Measurements from ENCODE around the gene PTS. TPM values are rescaled to one million over a fixed set of nuclear protein-coding genes. Genes with fewer than 3 reads are reported as not detected.

PTS gene
- total and polyA plus RNA-seq, 9 of the 15 experiments (the other 6 are each of a cell fraction or from before 2014, with no cell fraction given), result 27.1 to 72.7 (median 41.1) TPM

- no peak for TF ChIP-seq CTCF (IDR thresholded peaks at IDR 0.05 in 2 of 3, conservative IDR thresholded peaks at IDR 0.05 in 1 of 3; ENCODE audit: insufficient read depth in 2 of 3, low read depth in 1 of 3, low read length in 3 of 3)
These were observed 521 bp upstream of the PTS start (continued) for GRCh38 chr11:112225753-112226061.

- peak overlapping the region; percentile 88 to 94 for H3K9ac ChIP-seq (ENCODE audit: insufficient read depth in 1 of 2, low read depth in 2 of 2, low read length in 2 of 2)
- peaks cover 34% of the 10 kb centered on the region for H3K36me3 ChIP-seq (ENCODE audit: control insufficient read depth, insufficient read depth, low read length)
- intact Hi-C loops (cut with micrococcal nuclease), result loop anchor here (1.0 kb wide), 1 partner anchor 53 kb away; no protein-coding TSS in a partner anchor
- no TSS peak for BruUV-seq (replicated peaks)
- H3K27ac ChIP-seq (ENCODE audit: extremely low read depth, low read depth, low read length), result peak overlapping the region; percentile 87
- ATAC-seq (peak; percentile 75), DNase-seq (ENCODE audit: extremely low read depth in 1 of 4, low spot score in 3 of 4) (peak; percentile 31 to 52 (median 43)), FAIRE-seq (no peak)
- WGBS (ENCODE audit: insufficient coverage, low coverage, missing lambda C conversion rate), result 1% methylated on average over 15 of the region's 16 CpGs
- peak overlapping the region; percentile 85 for H3K4me3 ChIP-seq
- no peaks in the 10 kb centered on the region for H4K20me1 ChIP-seq (replicated peaks; ENCODE audit: control insufficient read depth, insufficient read depth, low read length)
- H3K9me1 ChIP-seq (ENCODE audit: control insufficient read depth, insufficient read depth, low read length), result no peaks in the 10 kb centered on the region
- peaks cover 5 to 8% of the 10 kb centered on the region in 2 experiments; a peak in 3 of 5 replicates for H3K4me1 ChIP-seq (replicated peaks in 1 of 2; ENCODE audit: control insufficient read depth in 2 of 2, insufficient read depth in 2 of 2, low read length in 2 of 2)
- peaks cover 26% of the 10 kb centered on the region for H3K79me2 ChIP-seq (ENCODE audit: control insufficient read depth, insufficient read depth, low read length)
- no peaks in the 10 kb centered on the region for H3K9me3 ChIP-seq (replicated peaks; ENCODE audit: control insufficient read depth, insufficient read depth, low read depth, low read length)
- POLR2A ChIA-PET, result interaction anchor here (0.6 to 1.1 kb wide), 4 partner anchors 10 to 63 kb away, joined by 3 to 4 read pairs (median 3); no protein-coding TSS in a partner anchor
- in situ Hi-C loops (cut with MboI), result loop anchor here (10.0 kb wide), 2 partner anchors 328 to 622 kb away; partner anchors contain the start of gene SIK2
- peak overlapping the region; percentile 99 for H2AFZ ChIP-seq (ENCODE audit: low read depth, low read length)
- H3K4me2 ChIP-seq (ENCODE audit: insufficient read depth, low read length), result peak overlapping the region; percentile 91
- CTCF ChIA-PET (ENCODE audit: low intra/inter-chr PET ratio), result interaction anchor here (1.5 kb wide), 1 partner anchor 52 kb away, joined by 3 read pairs; no protein-coding TSS in a partner anchor
- no peaks in the 10 kb centered on the region for H3K27me3 ChIP-seq (ENCODE audit: control insufficient read depth in 2 of 2, insufficient read depth in 2 of 2, low read length in 2 of 2)
- TF ChIP-seq ARNT (IDR thresholded peaks at IDR 0.05) (0 out of 4 replicates have a peak, but pooled peaks of 1 of the 2 experiments have one; percentile 34), CBFA2T3 (IDR thresholded peaks at IDR 0.05) (no peak), ZNF407 (IDR thresholded peaks at IDR 0.05; ENCODE audit: low read depth) (peak; percentile 60; the same call in 1 of the 2 replicates)
These were observed 688 bp downstream of the PTS start for GRCh38 chr11:112226831-112227401.

Measured in K562 (cell line).